Trophoblast cell (in vitro differentiated cells and primary cell): ENCODE results near the gene DYSF.

Experiments used
- DNase-seq, 2 donors: peaks; one replicate each; pipeline ENCODE4 v3.0.0-alpha.2; 2016
- H2AFZ ChIP-seq: 2 replicates; pipeline ENCODE4 v1.6.1; 2013; ENCODE audit warnings: low read length, moderate library complexity, mild to moderate bottlenecking; ENCODE audit not compliant: insufficient read depth, poor library complexity
- H2AK5ac ChIP-seq: 2 replicates; pipeline ENCODE4 v1.6.1; 2013; ENCODE audit warnings: mild to moderate bottlenecking, low read length
- H2BK120ac ChIP-seq: 2 replicates; pipeline ENCODE4 v1.6.1; 2013; ENCODE audit warnings: low read length, mild to moderate bottlenecking, moderate library complexity; ENCODE audit not compliant: insufficient read depth, poor library complexity
- H2BK12ac ChIP-seq: 2 replicates; pipeline ENCODE4 v1.6.1; 2013; ENCODE audit warnings: mild to moderate bottlenecking, low read length, moderate library complexity
- H2BK5ac ChIP-seq: 2 replicates; pipeline ENCODE4 v1.6.1; 2013; ENCODE audit warnings: low read length, low read depth, moderate library complexity, mild to moderate bottlenecking; ENCODE audit not compliant: poor library complexity
- H3K14ac ChIP-seq: 2 replicates; pipeline ENCODE4 v1.6.1; 2013; ENCODE audit warnings: mild to moderate bottlenecking, low read length
- H3K18ac ChIP-seq: 2 replicates; pipeline ENCODE4 v1.6.1; 2013; ENCODE audit warnings: mild to moderate bottlenecking, low read length
- H3K23ac ChIP-seq: 2 replicates; pipeline ENCODE4 v1.6.1; 2013; ENCODE audit warnings: low read length
- H3K27ac ChIP-seq: 2 replicates; pipeline ENCODE4 v1.5.1; 2013; ENCODE audit warnings: low read depth, mild to moderate bottlenecking, inconsistent platforms, low read length, moderate library complexity
- H3K27me3 ChIP-seq: 2 replicates; pipeline ENCODE4 v1.6.1; 2013; ENCODE audit warnings: inconsistent platforms, mild to moderate bottlenecking, low read length, moderate library complexity; ENCODE audit not compliant: insufficient read depth
- H3K36me3 ChIP-seq, 2 experiments: 1 replicate in 1 of 2; 2 replicates in 1 of 2; pipeline ENCODE4 v1.6.1; 2013; ENCODE audit warnings: low read length in 2 of 2, mild to moderate bottlenecking in 2 of 2, moderate library complexity in 1 of 2; ENCODE audit not compliant: insufficient read depth in 2 of 2, control insufficient read depth in 1 of 2
- H3K4ac ChIP-seq: 2 replicates; pipeline ENCODE4 v1.6.1; 2013; ENCODE audit warnings: low read depth, mild to moderate bottlenecking, low read length, moderate library complexity
- H3K4me1 ChIP-seq, 2 experiments: 1 replicate in 1 of 2; 2 replicates in 1 of 2; pipeline ENCODE4 v1.6.1; 2013; ENCODE audit warnings: low read length in 2 of 2, mild to moderate bottlenecking in 2 of 2, moderate library complexity in 1 of 2; ENCODE audit not compliant: insufficient read depth in 2 of 2, control insufficient read depth in 1 of 2
- H3K4me2 ChIP-seq: 2 replicates; pipeline ENCODE4 v1.6.1; 2013; ENCODE audit warnings: inconsistent platforms, mild to moderate bottlenecking, low read length, moderate library complexity
- H3K4me3 ChIP-seq: 2 replicates; pipeline ENCODE4 v1.5.1; 2013; ENCODE audit warnings: mild to moderate bottlenecking, low read depth, low read length, inconsistent platforms
- H3K79me1 ChIP-seq: one replicate; pipeline ENCODE4 v1.6.1; 2013; ENCODE audit warnings: low read length
- H3K79me2 ChIP-seq: 2 replicates; pipeline ENCODE4 v1.6.1; 2013; ENCODE audit warnings: low read length, mild to moderate bottlenecking; ENCODE audit not compliant: control insufficient read depth, insufficient read depth, poor library complexity
- H3K9ac ChIP-seq: 2 replicates; pipeline ENCODE4 v1.6.1; 2013; ENCODE audit warnings: mild to moderate bottlenecking, low read length
- H3K9me3 ChIP-seq: 2 replicates; pipeline ENCODE4 v1.6.1; 2013; ENCODE audit warnings: low read depth, mild to moderate bottlenecking, control low read depth, inconsistent platforms, low read length; ENCODE audit not compliant: insufficient read depth
- H4K12ac ChIP-seq: 2 replicates; pipeline ENCODE4 v1.6.1; 2013; ENCODE audit warnings: low read depth, mild to moderate bottlenecking, low read length, moderate library complexity
- H4K8ac ChIP-seq: 2 replicates; pipeline ENCODE4 v1.6.1; 2013; ENCODE audit warnings: low read depth, mild to moderate bottlenecking, low read length, moderate library complexity
- H4K91ac ChIP-seq: one replicate; pipeline ENCODE4 v1.6.1; 2013; ENCODE audit warnings: low read depth, mild to moderate bottlenecking, low read length, moderate library complexity
- WGBS: extraction: QIAGEN DNeasy Blood & Tissue Kit; methylation state at CpG from one replicate; pipeline ENCODE4 v1.1.7; 2013; ENCODE audit warnings: missing lambda C conversion rate; ENCODE audit not compliant: insufficient read length, insufficient coverage; ENCODE audit errors: extremely low coverage; 5-methylcytosine and 5-hydroxymethylcytosine counted together

The DYSF gene

GRCh38 chr2:71606244-71606643 lies 152.9 kb downstream of the DYSF start:
- H3K4ac ChIP-seq: no peak overlapping the region
- H3K79me1 ChIP-seq: no peaks in the 10 kb centered on the region
- no CpG with 5 or more reads among the region's 3 CpGs for WGBS

GRCh38 chr2:71607151-71607889 lies 154.0 kb downstream of the DYSF start:
- Histone ChIP-seq H3K23ac (no peak overlapping the region), H3K4me3 (no peak overlapping the region), H3K4ac (no peak overlapping the region), H3K18ac (no peak overlapping the region), H4K8ac (no peak overlapping the region), H3K36me3 (peaks cover 5 to 8% of the 10 kb centered on the region in 2 experiments), H3K27ac (no peak overlapping the region), H3K9me3 (no peaks in the 10 kb centered on the region), H3K27me3 (no peaks in the 10 kb centered on the region), H3K4me2 (no peak overlapping the region), H2AK5ac (no peak overlapping the region), H2BK12ac (no peak overlapping the region), H3K9ac (no peak overlapping the region), H3K79me1 (no peaks in the 10 kb centered on the region), H2BK5ac (no peak overlapping the region), H2AFZ (no peak overlapping the region), H3K79me2 (no peaks in the 10 kb centered on the region), H2BK120ac (no peak overlapping the region), H4K91ac (no peak overlapping the region), H3K14ac (no peak overlapping the region), H4K12ac (no peak overlapping the region), H3K4me1 (peaks cover 0 to 4% of the 10 kb centered on the region in 2 experiments)
- WGBS: no CpG with 5 or more reads among the region's 7 CpGs
- DNase-seq: no peak

More at GRCh38 chr2:71606244-71606643, 152.9 kb downstream of the DYSF start:
- Histone ChIP-seq H3K4me2 (no peak overlapping the region), H3K23ac (no peak overlapping the region), H3K18ac (no peak overlapping the region), H2BK12ac (no peak overlapping the region), H2AK5ac (no peak overlapping the region), H3K14ac (no peak overlapping the region), H2BK5ac (no peak overlapping the region), H2AFZ (no peak overlapping the region), H3K27ac (no peak overlapping the region), H3K36me3 (peaks cover 3 to 5% of the 10 kb centered on the region in 2 experiments), H3K27me3 (no peaks in the 10 kb centered on the region), H4K91ac (no peak overlapping the region), H2BK120ac (no peak overlapping the region), H3K4me1 (peaks cover 0 to 4% of the 10 kb centered on the region in 2 experiments), H4K12ac (no peak overlapping the region), H3K9me3 (no peaks in the 10 kb centered on the region), H4K8ac (no peak overlapping the region), H3K79me2 (no peaks in the 10 kb centered on the region), H3K4me3 (no peak overlapping the region), H3K9ac (no peak overlapping the region)
- no peak for DNase-seq

- Histone ChIP-seq H3K9ac (no peak overlapping the region), H3K9me3 (no peaks in the 10 kb centered on the region), H2AK5ac (no peak overlapping the region), H3K27ac (no peak overlapping the region), H2AFZ (no peak overlapping the region), H3K4me3 (no peak overlapping the region), H4K91ac (no peak overlapping the region), H3K18ac (no peak overlapping the region), H3K4ac (no peak overlapping the region), H3K4me2 (no peak overlapping the region), H3K36me3 (peaks cover 5 to 8% of the 10 kb centered on the region in 2 experiments), H2BK120ac (no peak overlapping the region), H3K4me1 (peaks cover 0 to 4% of the 10 kb centered on the region in 2 experiments), H3K79me1 (no peaks in the 10 kb centered on the region), H3K27me3 (no peaks in the 10 kb centered on the region), H4K8ac (no peak overlapping the region), H3K14ac (no peak overlapping the region), H4K12ac (no peak overlapping the region), H2BK12ac (no peak overlapping the region), H3K23ac (no peak overlapping the region), H3K79me2 (no peaks in the 10 kb centered on the region), H2BK5ac (no peak overlapping the region)
- DNase-seq: no peak
- no CpG with 5 or more reads among the region's 6 CpGs for WGBS
Measured at GRCh38 chr2:71608034-71608433, 154.7 kb downstream of the DYSF start.

GRCh38 chr2:71608441-71608840 lies 155.1 kb downstream of the DYSF start:
- H3K4me1 ChIP-seq: peaks cover 0 to 4% of the 10 kb centered on the region in 2 experiments
- no peaks in the 10 kb centered on the region for H3K79me1 ChIP-seq
- H2BK5ac ChIP-seq: no peak overlapping the region
- no peak overlapping the region for H3K18ac ChIP-seq
- no peak overlapping the region for H3K9ac ChIP-seq
- peaks cover 5 to 11% of the 10 kb centered on the region in 2 experiments for H3K36me3 ChIP-seq
- WGBS: no CpG with 5 or more reads among the region's 12 CpGs
- H3K27me3 ChIP-seq: no peaks in the 10 kb centered on the region
- no peak overlapping the region for H3K23ac ChIP-seq
- no peak overlapping the region for H4K12ac ChIP-seq
- H4K91ac ChIP-seq: no peak overlapping the region
- no peak overlapping the region for H2AK5ac ChIP-seq
- no peak for DNase-seq
- H3K4me3 ChIP-seq: no peak overlapping the region
- no peaks in the 10 kb centered on the region for H3K9me3 ChIP-seq
- no peak overlapping the region for H2AFZ ChIP-seq
- no peak overlapping the region for H3K4me2 ChIP-seq
- no peak overlapping the region for H2BK120ac ChIP-seq
- no peaks in the 10 kb centered on the region for H3K79me2 ChIP-seq
- H2BK12ac ChIP-seq: no peak overlapping the region
- H3K27ac ChIP-seq: no peak overlapping the region
- no peak overlapping the region for H3K14ac ChIP-seq
- no peak overlapping the region for H3K4ac ChIP-seq
- H4K8ac ChIP-seq: no peak overlapping the region
